OCI-LY1 (cell line): ENCODE results near the gene HNRNPAB.

Experiments
- H2AFZ ChIP-seq: fragments of 200-600 bp; sonication (generic), shearing (Covaris generic); 2 replicates; pipeline ENCODE4 v1.6.0; 2014; ENCODE audit warnings: antibody characterized with exemption, mild to moderate bottlenecking, low read length
- H3F3A ChIP-seq: fragments of 200-600 bp; sonication (generic), shearing (Covaris generic); 2 replicates; pipeline ENCODE4 v1.6.0; 2014; ENCODE audit warnings: mild to moderate bottlenecking, antibody characterized with exemption, low read length, moderate library complexity; ENCODE audit not compliant: insufficient read depth
- H3K27ac ChIP-seq: fragments of 200-600 bp; sonication (generic); 2 replicates; pipeline ENCODE4 v1.5.1; 2014; ENCODE audit warnings: low read length, mixed run types, mild to moderate bottlenecking, low read depth; ENCODE audit not compliant: poor library complexity, severe bottlenecking
- H3K27me3 ChIP-seq: fragments of 200-600 bp; sonication (generic); 2 replicates; pipeline ENCODE4 v1.6.0; 2014; ENCODE audit warnings: antibody characterized with exemption, mild to moderate bottlenecking, low read length, moderate library complexity; ENCODE audit not compliant: insufficient read depth
- H3K36me3 ChIP-seq: fragments of 200-600 bp; sonication (generic); 2 replicates; pipeline ENCODE4 v1.6.1; 2014; ENCODE audit warnings: mild to moderate bottlenecking, antibody characterized with exemption, low read length, moderate library complexity, mixed read lengths; ENCODE audit not compliant: insufficient read depth
- H3K4me1 ChIP-seq: fragments of 200-600 bp; sonication (generic); 2 replicates; pipeline ENCODE4 v1.5.1; 2014; ENCODE audit warnings: mild to moderate bottlenecking, low read length, moderate library complexity; ENCODE audit not compliant: insufficient read depth, severe bottlenecking
- H3K4me2 ChIP-seq: fragments of 200-600 bp; sonication (generic), shearing (Covaris generic); 2 replicates; pipeline ENCODE4 v1.6.1; 2014; ENCODE audit warnings: low read length
- H3K4me3 ChIP-seq: fragments of 200-600 bp; sonication (generic); 2 replicates; pipeline ENCODE4 v1.5.1; 2014; ENCODE audit warnings: low read length, low read depth, mild to moderate bottlenecking, mixed read lengths; ENCODE audit not compliant: poor library complexity, severe bottlenecking
- H3K79me2 ChIP-seq: fragments of 200-600 bp; shearing (Covaris generic); 2 replicates; pipeline ENCODE4 v1.6.1; 2016; ENCODE audit warnings: mixed run types, low read length, mixed read lengths; ENCODE audit not compliant: insufficient read depth
- H3K9ac ChIP-seq: fragments of 200-600 bp; sonication (generic), shearing (Covaris generic); 2 replicates; pipeline ENCODE4 v1.6.1; 2014; ENCODE audit warnings: mild to moderate bottlenecking, low read length, mixed read lengths
- H3K9me2 ChIP-seq: fragments of 200-600 bp; sonication (generic), shearing (Covaris generic); 2 replicates; pipeline ENCODE4 v1.6.1; 2014; ENCODE audit warnings: low read depth, mild to moderate bottlenecking, low read length, mixed read lengths
- H3K9me3 ChIP-seq: fragments of 200-600 bp; shearing (Covaris generic); 2 replicates; pipeline ENCODE4 v1.6.1; 2014; ENCODE audit warnings: low read length, mixed read lengths
- H4K20me1 ChIP-seq: fragments of 200-600 bp; sonication (generic), shearing (Covaris generic); 2 replicates; pipeline ENCODE4 v1.6.0; 2016; ENCODE audit warnings: mild to moderate bottlenecking, low read length; ENCODE audit not compliant: insufficient read depth
- EZH2 ChIP-seq: fragments of 200-600 bp; sonication (generic), shearing (Covaris generic); IDR thresholded peaks from 2 replicates; pipeline ENCODE4 v1.8.0; 2017; ENCODE audit warnings: borderline replicate concordance, mixed run types, mild to moderate bottlenecking, antibody characterized with exemption, low read length, moderate library complexity, mixed read lengths
- TF ChIP-seq, protein P1 (sequence below): fragments of 200-600 bp; sonication (generic), shearing (Covaris generic); IDR thresholded peaks from 2 replicates; pipeline ENCODE4 v1.5.1; 2017; ENCODE audit warnings: mild to moderate bottlenecking, antibody characterized with exemption, low read length, moderate library complexity, mixed read lengths

HNRNPAB gene

GRCh38 chr5:178222292-178222691, 18.0 kb downstream of the HNRNPAB start:
- Histone ChIP-seq H2AFZ (no peak overlapping the region), H4K20me1 (no peaks in the 10 kb centered on the region), H3K9me2 (no peaks in the 10 kb centered on the region), H3K36me3 (peaks cover 58% of the 10 kb centered on the region), H3K9me3 (no peaks in the 10 kb centered on the region), H3K4me1 (no peaks in the 10 kb centered on the region), H3K27ac (no peak overlapping the region), H3K4me3 (no peak overlapping the region), H3K27me3 (no peaks in the 10 kb centered on the region), H3F3A (no peaks in the 10 kb centered on the region), H3K9ac (no peak overlapping the region), H3K4me2 (no peak overlapping the region), H3K79me2 (no peaks in the 10 kb centered on the region)
- TF ChIP-seq EZH2: no peak
- TF ChIP-seq, protein P1, sequence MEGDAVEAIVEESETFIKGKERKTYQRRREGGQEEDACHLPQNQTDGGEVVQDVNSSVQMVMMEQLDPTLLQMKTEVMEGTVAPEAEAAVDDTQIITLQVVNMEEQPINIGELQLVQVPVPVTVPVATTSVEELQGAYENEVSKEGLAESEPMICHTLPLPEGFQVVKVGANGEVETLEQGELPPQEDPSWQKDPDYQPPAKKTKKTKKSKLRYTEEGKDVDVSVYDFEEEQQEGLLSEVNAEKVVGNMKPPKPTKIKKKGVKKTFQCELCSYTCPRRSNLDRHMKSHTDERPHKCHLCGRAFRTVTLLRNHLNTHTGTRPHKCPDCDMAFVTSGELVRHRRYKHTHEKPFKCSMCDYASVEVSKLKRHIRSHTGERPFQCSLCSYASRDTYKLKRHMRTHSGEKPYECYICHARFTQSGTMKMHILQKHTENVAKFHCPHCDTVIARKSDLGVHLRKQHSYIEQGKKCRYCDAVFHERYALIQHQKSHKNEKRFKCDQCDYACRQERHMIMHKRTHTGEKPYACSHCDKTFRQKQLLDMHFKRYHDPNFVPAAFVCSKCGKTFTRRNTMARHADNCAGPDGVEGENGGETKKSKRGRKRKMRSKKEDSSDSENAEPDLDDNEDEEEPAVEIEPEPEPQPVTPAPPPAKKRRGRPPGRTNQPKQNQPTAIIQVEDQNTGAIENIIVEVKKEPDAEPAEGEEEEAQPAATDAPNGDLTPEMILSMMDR: no peak

GRCh38 chr5:178223196-178223773, 19.0 kb downstream of the HNRNPAB start:
- Histone ChIP-seq H2AFZ (no peak overlapping the region), H3K9me2 (no peaks in the 10 kb centered on the region), H3K4me1 (no peaks in the 10 kb centered on the region), H3K27ac (no peak overlapping the region), H3K27me3 (no peaks in the 10 kb centered on the region), H3K4me3 (no peak overlapping the region), H3K9ac (no peak overlapping the region), H3K9me3 (no peaks in the 10 kb centered on the region), H3K79me2 (no peaks in the 10 kb centered on the region), H3F3A (no peaks in the 10 kb centered on the region), H4K20me1 (no peaks in the 10 kb centered on the region), H3K36me3 (peaks cover 65% of the 10 kb centered on the region), H3K4me2 (no peak overlapping the region)
- TF ChIP-seq, protein P1: no peak
- TF ChIP-seq EZH2: no peak

DNA sequence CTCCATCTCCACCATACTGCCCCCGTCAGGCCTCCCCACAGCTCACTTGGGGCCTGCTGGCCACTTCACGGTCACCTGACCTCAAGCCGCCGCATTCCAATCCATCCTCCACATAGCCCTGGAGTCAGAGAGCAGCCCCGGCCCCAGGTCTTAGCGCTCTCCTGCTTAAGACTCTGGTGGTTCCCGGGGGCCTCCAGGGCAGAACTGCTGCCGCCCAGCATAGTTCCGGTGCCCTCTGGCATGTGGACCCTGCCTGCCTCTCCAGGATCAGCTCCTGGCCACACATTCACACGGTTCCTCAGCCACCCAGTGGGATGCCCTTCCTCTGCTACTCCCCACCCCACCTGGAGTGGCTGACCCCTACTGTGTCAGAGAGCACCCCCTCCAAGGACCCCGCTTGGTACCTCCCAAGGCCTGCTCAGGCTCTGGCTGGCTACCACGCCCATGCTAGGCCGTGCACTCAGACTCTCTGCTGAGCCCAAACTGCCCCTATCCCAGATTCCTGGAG, 19.5 kb downstream of the HNRNPAB start:
- no peaks in the 10 kb centered on the region for H3K9me2 ChIP-seq
- H3F3A ChIP-seq: no peaks in the 10 kb centered on the region
- no peak overlapping the region for H2AFZ ChIP-seq
- no peak overlapping the region for H3K4me3 ChIP-seq
- no peaks in the 10 kb centered on the region for H4K20me1 ChIP-seq
- H3K36me3 ChIP-seq: peaks cover 65% of the 10 kb centered on the region
- no peaks in the 10 kb centered on the region for H3K27me3 ChIP-seq
- TF ChIP-seq, protein P1: no peak
- TF ChIP-seq EZH2: no peak
- no peak overlapping the region for H3K27ac ChIP-seq
- H3K9me3 ChIP-seq: no peaks in the 10 kb centered on the region
- H3K4me1 ChIP-seq: no peaks in the 10 kb centered on the region
- H3K79me2 ChIP-seq: no peaks in the 10 kb centered on the region
- no peak overlapping the region for H3K9ac ChIP-seq
- H3K4me2 ChIP-seq: no peak overlapping the region
